ENCODE measurements around the gene RMRP. TPM values are rescaled to one million over a fixed set of nuclear protein-coding genes. Genes with fewer than 3 reads are reported as not detected.

RMRP gene
- total and polyA plus RNA-seq, 2 experiments from 2014 or later, result 15.3 to 8,626 TPM

GRCh38 chr9:35662437-35662836 is 4.6 kb upstream of the RMRP start:
- Histone ChIP-seq H3F3A (replicated peaks; ENCODE audit: low read depth) (peaks cover 25% of the 10 kb centered on the region; the same call in 1 of the 2 replicates), H2AFZ (no peak overlapping the region), H3K9me2 (ENCODE audit: insufficient read depth) (no peaks in the 10 kb centered on the region), H3K27ac (ENCODE audit: low read depth) (no peak overlapping the region), H3K4me1 (ENCODE audit: insufficient read depth) (peaks cover 23% of the 10 kb centered on the region), H3K79me2 (replicated peaks; ENCODE audit: insufficient read depth) (peaks cover 8% of the 10 kb centered on the region; the same call in 1 of the 2 replicates), H3K36me3 (ENCODE audit: insufficient read depth) (peaks cover 8% of the 10 kb centered on the region; the same call in 1 of the 2 replicates), H3K4me2 (no peak overlapping the region), H3K27me3 (ENCODE audit: insufficient read depth) (no peaks in the 10 kb centered on the region), H3K4me3 (no peak overlapping the region), H4K20me1 (replicated peaks; ENCODE audit: insufficient read depth) (no peaks in the 10 kb centered on the region; the same call in 1 of the 2 replicates)
- Mint-ChIP-seq H3K4me3 (no peak overlapping the region), H3K9me3 (peaks cover 3% of the 10 kb centered on the region), H3K4me1 (peaks cover 45% of the 10 kb centered on the region), H3K27ac (no peak overlapping the region), H3K36me3 (ENCODE audit: low read depth) (peaks cover 47% of the 10 kb centered on the region), H3K27me3 (ENCODE audit: insufficient read depth, low read depth, poor library complexity) (peaks cover 24% of the 10 kb centered on the region)
- DNase-seq (ENCODE audit: low spot score) (no peak), ATAC-seq (no peak)
- TF ChIP-seq CREB1 (CRISPR knock-in tag; IDR thresholded peaks at IDR 0.05; ENCODE audit: low read depth) (no peak), NANOG (IDR thresholded peaks at IDR 0.05; ENCODE audit: borderline replicate concordance) (no peak), CTCF (conservative IDR thresholded peaks at IDR 0.05; ENCODE audit: low read depth in 2 of 2) (no peak), EZH2 (IDR thresholded peaks at IDR 0.05; ENCODE audit: low read depth, unreplicated experiment) (no peak), ZNF114 (CRISPR knock-in tag; IDR thresholded peaks at IDR 0.05) (no peak), REST (IDR thresholded peaks at IDR 0.05; ENCODE audit: unreplicated experiment) (no peak), ZNF462 (CRISPR knock-in tag; IDR thresholded peaks at IDR 0.05) (no peak), STAT1 (IDR thresholded peaks at IDR 0.05; ENCODE audit: unreplicated experiment) (no peak)
